Measurements from ENCODE around the gene POLR2I.
A peak's percentile ranks its signal among the peaks of the same experiment; 100 is the strongest.
"Not testable (repeated sequence)": the region's sequence is repeated elsewhere in the genome, so short reads cannot be mapped to it uniquely, and the experiment has no call there.

The POLR2I gene

GRCh38 chr19:36114721-36115452, at the start of gene POLR2I:
POLR2I (minus strand) TSS chr19:36114875; CDS start chr19:36114856, 19 bp downstream.
- DNase-seq, result peak; percentile 98

GRCh38 chr19:36163813-36164212, 49.1 kb upstream of the POLR2I start:
- no peak for DNase-seq

- DNase-seq, result no peak
These were observed 46.3 kb upstream of the POLR2I start for GRCh38 chr19:36160821-36161596.

- no peak for DNase-seq
These were observed 38.5 kb upstream of the POLR2I start for GRCh38 chr19:36153126-36153525.

- DNase-seq, result no peak
These were observed 37.8 kb upstream of the POLR2I start, which contains the start of gene COX7A1 for GRCh38 chr19:36152352-36153091. COX7A1 (minus strand) TSS chr19:36152447; CDS start chr19:36152407, 40 bp downstream.

- no peak for DNase-seq
These were observed 37.3 kb upstream of the POLR2I start for GRCh38 chr19:36152019-36152351.

GRCh38 chr19:36151144-36152018, 36.7 kb upstream of the POLR2I start:
- DNase-seq, result no peak

GRCh38 chr19:36150586-36150985, 35.9 kb upstream of the POLR2I start:
- DNase-seq, result no peak

GRCh38 chr19:36149673-36150406, 35.2 kb upstream of the POLR2I start:
- no peak for DNase-seq

- no peak for DNase-seq
These were observed 29.9 kb upstream of the POLR2I start for GRCh38 chr19:36144624-36145023.

- no peak for DNase-seq
These were observed 27.8 kb upstream of the POLR2I start for GRCh38 chr19:36142496-36142895.

GRCh38 chr19:36142046-36142445, 27.4 kb upstream of the POLR2I start:
- no peak for DNase-seq

GRCh38 chr19:36141039-36141927, 26.6 kb upstream of the POLR2I start:
- DNase-seq, result peak; percentile 1

- DNase-seq, result no peak
These were observed 25.8 kb upstream of the POLR2I start for GRCh38 chr19:36140304-36141038.

- peak; percentile 27 for DNase-seq
These were observed 25.0 kb upstream of the POLR2I start, which contains the start of gene CAPNS1 for GRCh38 chr19:36139473-36140303. CAPNS1 (plus strand) TSS chr19:36140066; CDS start chr19:36141012, 946 bp downstream.

- no peak for DNase-seq
These were observed 24.4 kb upstream of the POLR2I start for GRCh38 chr19:36139120-36139472.

- DNase-seq, result no peak
These were observed 22.4 kb upstream of the POLR2I start for GRCh38 chr19:36136964-36137686.

- not testable (repeated sequence) for DNase-seq
These were observed 20.2 kb upstream of the POLR2I start for GRCh38 chr19:36134867-36135266.

All from SIG-M5 (cell line).